Measurements from ENCODE around the gene IPO11. TPM values are rescaled to one million over a fixed set of nuclear protein-coding genes. Genes with fewer than 3 reads are reported as not detected.
"Not testable (repeated sequence)": the region's sequence is repeated elsewhere in the genome, so short reads cannot be mapped to it uniquely, and the experiment has no call there.

The IPO11 gene
- total RNA-seq, 4 donors from 2014 or later, result 15.5 to 36.0 (median 20.1) TPM

GRCh38 chr5:62564101-62564500, 151.5 kb downstream of the IPO11 start:
- DNase-seq, result no peak
- H3K36me3 ChIP-seq, result peaks cover 0 to 8% of the 10 kb centered on the region in 2 donors
- intact Hi-C loops (cut with DNase I; ENCODE audit: low total_unique reads) (no loop called here), in situ Hi-C loops (cut with MboI; ENCODE audit: low sequenced_read_pairs in 4 of 4) (no loop called here)
- TF ChIP-seq POLR2A (IDR thresholded peaks at IDR 0.05), result no peak
- TF ChIP-seq CTCF (IDR thresholded peaks at IDR 0.05 in 4 of 5, conservative IDR thresholded peaks at IDR 0.05 in 1 of 5), result no peak
- H3K4me1 ChIP-seq, result peaks cover 0 to 6% of the 10 kb centered on the region in 2 donors
- H3K9me3 ChIP-seq, result no peaks in the 10 kb centered on the region
- H3K27ac ChIP-seq, result no peak overlapping the region
- no peak for ATAC-seq
- H3K4me3 ChIP-seq, result no peak overlapping the region
- H3K27me3 ChIP-seq, result no peaks in the 10 kb centered on the region

GRCh38 chr5:62565740-62566139, 153.2 kb downstream of the IPO11 start:
- DNase-seq; H3K4me3 ChIP-seq; H3K27ac ChIP-seq; ATAC-seq; H3K36me3 ChIP-seq; intact Hi-C loops (cut with DNase I; ENCODE audit: low total_unique reads); H3K4me1 ChIP-seq; in situ Hi-C loops (cut with MboI; ENCODE audit: low sequenced_read_pairs in 4 of 4); H3K9me3 ChIP-seq; H3K27me3 ChIP-seq: not testable (repeated sequence)

GRCh38 chr5:62568143-62568542, 155.6 kb downstream of the IPO11 start:
- ATAC-seq (no peak), DNase-seq (no peak)
- Histone ChIP-seq H3K4me3 (no peak overlapping the region), H3K27ac (no peak overlapping the region), H3K27me3 (no peaks in the 10 kb centered on the region), H3K9me3 (no peaks in the 10 kb centered on the region), H3K36me3 (peaks cover 0 to 4% of the 10 kb centered on the region in 2 donors), H3K4me1 (peaks cover 0 to 6% of the 10 kb centered on the region in 2 donors)
- TF ChIP-seq POLR2A (IDR thresholded peaks at IDR 0.05), result no peak
- no peak for TF ChIP-seq CTCF (IDR thresholded peaks at IDR 0.05 in 4 of 5, conservative IDR thresholded peaks at IDR 0.05 in 1 of 5)
- intact Hi-C loops (cut with DNase I; ENCODE audit: low total_unique reads), result no loop called here
- in situ Hi-C loops (cut with MboI; ENCODE audit: low sequenced_read_pairs in 4 of 4), result no loop called here

GRCh38 chr5:62568800-62569432, 156.4 kb downstream of the IPO11 start:
- TF ChIP-seq POLR2A (IDR thresholded peaks at IDR 0.05) (no peak), CTCF (IDR thresholded peaks at IDR 0.05 in 4 of 5, conservative IDR thresholded peaks at IDR 0.05 in 1 of 5) (no peak)
- in situ Hi-C loops (cut with MboI; ENCODE audit: low sequenced_read_pairs in 4 of 4), result no loop called here
- no peak overlapping the region for H3K4me3 ChIP-seq
- H3K27ac ChIP-seq, result no peak overlapping the region
- H3K4me1 ChIP-seq, result peaks cover 0 to 3% of the 10 kb centered on the region in 2 donors
- H3K27me3 ChIP-seq, result no peaks in the 10 kb centered on the region
- H3K36me3 ChIP-seq, result peaks cover 0 to 4% of the 10 kb centered on the region in 2 donors
- no peaks in the 10 kb centered on the region for H3K9me3 ChIP-seq
- no peak for DNase-seq
- ATAC-seq, result no peak
- intact Hi-C loops (cut with DNase I; ENCODE audit: low total_unique reads), result no loop called here

- intact Hi-C loops (cut with DNase I; ENCODE audit: low total_unique reads), result no loop called here
- in situ Hi-C loops (cut with MboI; ENCODE audit: low sequenced_read_pairs in 4 of 4), result no loop called here
- no peak for TF ChIP-seq POLR2A (IDR thresholded peaks at IDR 0.05)
- no peak for TF ChIP-seq CTCF (IDR thresholded peaks at IDR 0.05 in 4 of 5, conservative IDR thresholded peaks at IDR 0.05 in 1 of 5)
- Histone ChIP-seq H3K27ac (no peak overlapping the region), H3K27me3 (no peaks in the 10 kb centered on the region), H3K36me3 (peaks cover 0 to 4% of the 10 kb centered on the region in 2 donors), H3K4me3 (no peak overlapping the region), H3K4me1 (peaks cover 0 to under 1% of the 10 kb centered on the region in 2 donors), H3K9me3 (no peaks in the 10 kb centered on the region)
- ATAC-seq (no peak), DNase-seq (no peak)
Observed at GRCh38 chr5:62569470-62569869, 156.9 kb downstream of the IPO11 start.
